GM18867 (cell line): ENCODE measurements around the gene EEA1.
"Not testable (repeated sequence)": the region's sequence is repeated elsewhere in the genome, so short reads cannot be mapped to it uniquely, and the experiment has no call there.

Experiments
- ATAC-seq: cut with Tn5 transposase; IDR thresholded peaks from one replicate; pipeline ENCODE4 v1.9.1; 2021; ENCODE audit warnings: mild to moderate bottlenecking, moderate library complexity; ENCODE audit not compliant: unreplicated experiment

EEA1 gene

GRCh38 chr12:92757597-92758121, 171.4 kb downstream of the EEA1 start:
- ATAC-seq: peak; percentile 81

- no peak for ATAC-seq
Measured at GRCh38 chr12:92756898-92757596, 172.0 kb downstream of the EEA1 start.

- ATAC-seq: no peak
Measured at GRCh38 chr12:92753976-92754885, 174.9 kb downstream of the EEA1 start.

- ATAC-seq: not testable (repeated sequence)
Measured at GRCh38 chr12:92749691-92750090, 179.4 kb downstream of the EEA1 start.

- ATAC-seq: no peak
Measured at GRCh38 chr12:92747151-92747550, 181.9 kb downstream of the EEA1 start.

- no peak for ATAC-seq
Measured at GRCh38 chr12:92745856-92746550, 183.1 kb downstream of the EEA1 start.

- ATAC-seq: no peak
Measured at GRCh38 chr12:92743026-92743425, 186.1 kb downstream of the EEA1 start.

- ATAC-seq: no peak
Measured at GRCh38 chr12:92740411-92740810, 188.7 kb downstream of the EEA1 start.

GRCh38 chr12:92739113-92739512, 190.0 kb downstream of the EEA1 start:
- no peak for ATAC-seq

- ATAC-seq: no peak
Measured at GRCh38 chr12:92737855-92738850, 190.9 kb downstream of the EEA1 start.

GRCh38 chr12:92736605-92737004, 192.5 kb downstream of the EEA1 start:
- no peak for ATAC-seq

GRCh38 chr12:92735131-92735721, 193.9 kb downstream of the EEA1 start:
- ATAC-seq: no peak

GRCh38 chr12:92733661-92734060, 195.4 kb downstream of the EEA1 start:
- no peak for ATAC-seq

- ATAC-seq: no peak
Measured at GRCh38 chr12:92733181-92733580, 195.9 kb downstream of the EEA1 start.

- no peak for ATAC-seq
Measured at GRCh38 chr12:92732716-92733115, 196.4 kb downstream of the EEA1 start.

- no peak for ATAC-seq
Measured at GRCh38 chr12:92732216-92732615, 196.9 kb downstream of the EEA1 start.

- ATAC-seq: no peak
Measured at GRCh38 chr12:92730758-92731157, 198.3 kb downstream of the EEA1 start.

GRCh38 chr12:92729773-92730305, 199.3 kb downstream of the EEA1 start:
- no peak for ATAC-seq

- ATAC-seq: no peak
Measured at GRCh38 chr12:92726850-92727249, 202.2 kb downstream of the EEA1 start.
